Myocyte (in vitro differentiated cells): ENCODE data around the gene LCOR. TPM values are rescaled to one million over a fixed set of nuclear protein-coding genes. Genes with fewer than 3 reads are reported as not detected.
"Not testable (repeated sequence)": the region's sequence is repeated elsewhere in the genome, so short reads cannot be mapped to it uniquely, and the experiment has no call there.

Experiments used
- DNase-seq: peaks from one replicate; pipeline ENCODE4 v3.0.0-alpha.2; 2012; ENCODE audit warnings: low read depth
- microRNA counts: library from miRNA; unstranded; fragments of <30 nt; microRNA quantifications from one replicate; lab custom pipeline; 2016
- microRNA-seq: library from miRNA; unstranded; fragments of <30 nt; microRNA quantifications from one replicate; pipeline ENCODE4, GENCODE V29; 2016
- total RNA-seq: library from RNA; depleted of rRNA; stranded (reverse); fragments of >200 nt; gene quantifications from 2 replicates; pipeline ENCODE4 v1.2.3, GENCODE V29; 2014

LCOR gene
- total RNA-seq, 1 donor from 2014 or later: 16.8 TPM

- DNase-seq: no peak
These were observed 197.2 kb downstream of the LCOR start for GRCh38 chr10:97029271-97029670.

GRCh38 chr10:97030894-97031293 is 198.8 kb downstream of the LCOR start:
- DNase-seq: no peak

- DNase-seq: no peak
These were observed 199.4 kb downstream of the LCOR start for GRCh38 chr10:97031459-97031858.

GRCh38 chr10:97032624-97033023 is 200.5 kb downstream of the LCOR start:
- DNase-seq: no peak

- DNase-seq: not testable (repeated sequence)
These were observed 201.7 kb downstream of the LCOR start for GRCh38 chr10:97033841-97034240.

- no peak for DNase-seq
These were observed 202.2 kb downstream of the LCOR start for GRCh38 chr10:97034301-97034700.

GRCh38 chr10:97034958-97035769 is 203.1 kb downstream of the LCOR start:
- DNase-seq: no peak

- DNase-seq: peak; percentile 84
These were observed 205.6 kb downstream of the LCOR start for GRCh38 chr10:97037365-97038361.

GRCh38 chr10:97038688-97039087 is 206.6 kb downstream of the LCOR start:
- no peak for DNase-seq

- no peak for DNase-seq
These were observed 207.6 kb downstream of the LCOR start for GRCh38 chr10:97039538-97040247.

GRCh38 chr10:97040248-97040584 is 208.1 kb downstream of the LCOR start:
- DNase-seq: no peak

- DNase-seq: no peak
These were observed 208.6 kb downstream of the LCOR start for GRCh38 chr10:97040706-97041105.

- no peak for DNase-seq
These were observed 210.0 kb downstream of the LCOR start for GRCh38 chr10:97042081-97042480.

GRCh38 chr10:97042716-97043562 is 210.8 kb downstream of the LCOR start:
- no peak for DNase-seq

- DNase-seq: no peak
These were observed 211.4 kb downstream of the LCOR start for GRCh38 chr10:97043563-97043855.

MicroRNAs within 50 kb of the gene (microRNA counts, 767-probe panel; counts per million panel counts)
- not detected for microRNA hsa-miR-607 (lab: Ali Mortazavi, UCI)

Small RNA genes within 50 kb of the gene (microRNA-seq; reads per million reads assigned to microRNA genes)
- gene MIR607: not detected

Other genes starting within 250 kb of the LCOR start
- gene TM9SF3, start 245.3 kb upstream of the LCOR start, total RNA-seq: 96.6 and 109 TPM in 2 replicates
- 0.29 and 2.0 TPM in 2 replicates for gene PIK3AP1, start 111.8 kb upstream of the LCOR start, total RNA-seq